GM23248 (cell line): ENCODE measurements around the gene OPTN. TPM values are rescaled to one million over a fixed set of nuclear protein-coding genes. Genes with fewer than 3 reads are reported as not detected.
A peak's percentile ranks its signal among the peaks of the same experiment; 100 is the strongest.

ENCODE experiments used
- DNase-seq: peaks from one replicate; pipeline ENCODE4 v3.0.0-alpha.2; 2015
- H2AFZ ChIP-seq: fragments of 200-600 bp; sonication (generic); 2 replicates; pipeline ENCODE4 v1.6.1; 2016; ENCODE audit warnings: antibody characterized with exemption
- H3F3A ChIP-seq: fragments of 200-600 bp; sonication (generic); 2 replicates; pipeline ENCODE4 v1.6.1; 2016; ENCODE audit warnings: mild to moderate bottlenecking, antibody characterized with exemption, mixed run types; ENCODE audit not compliant: insufficient read depth
- H3K27ac ChIP-seq: fragments of 200-600 bp; sonication (generic); 2 replicates; pipeline ENCODE4 v1.5.1; 2016; ENCODE audit warnings: mild to moderate bottlenecking
- H3K27me3 ChIP-seq: fragments of 200-600 bp; sonication (generic); replicated peaks from 2 replicates; pipeline ENCODE4 v1.6.1; 2016; ENCODE audit warnings: mild to moderate bottlenecking; ENCODE audit not compliant: insufficient read depth
- H3K36me3 ChIP-seq: fragments of 200-600 bp; sonication (generic); 2 replicates; pipeline ENCODE4 v1.6.1; 2016; ENCODE audit warnings: low read depth, mild to moderate bottlenecking
- H3K4me1 ChIP-seq: fragments of 200-600 bp; sonication (generic); 2 replicates; pipeline ENCODE4 v1.6.1; 2016; ENCODE audit warnings: mild to moderate bottlenecking; ENCODE audit not compliant: insufficient read depth
- H3K4me2 ChIP-seq: fragments of 200-600 bp; sonication (generic); one replicate; pipeline ENCODE4 v1.6.1; 2016; ENCODE audit warnings: mild to moderate bottlenecking; ENCODE audit not compliant: unreplicated experiment
- H3K4me3 ChIP-seq: fragments of 200-600 bp; sonication (generic); 2 replicates; pipeline ENCODE4 v1.5.1; 2016; ENCODE audit warnings: mild to moderate bottlenecking
- H3K79me2 ChIP-seq: fragments of 200-600 bp; sonication (generic); 2 replicates; pipeline ENCODE4 v1.6.1; 2016; ENCODE audit warnings: mild to moderate bottlenecking; ENCODE audit not compliant: insufficient read depth
- H3K9ac ChIP-seq: fragments of 200-600 bp; sonication (generic); 2 replicates; pipeline ENCODE4 v1.6.1; 2016; ENCODE audit warnings: mild to moderate bottlenecking
- H3K9me2 ChIP-seq: fragments of 200-600 bp; sonication (generic); 2 replicates; pipeline ENCODE4 v1.6.1; 2016; ENCODE audit warnings: mixed run types, mild to moderate bottlenecking, moderate library complexity; ENCODE audit not compliant: insufficient read depth
- H3K9me3 ChIP-seq: fragments of 200-600 bp; sonication (generic); one replicate; pipeline ENCODE4 v1.6.1; 2017; ENCODE audit warnings: low read depth
- H4K20me1 ChIP-seq: fragments of 200-600 bp; sonication (generic); 2 replicates; pipeline ENCODE4 v1.6.0; 2016; ENCODE audit not compliant: insufficient read depth
- EZH2 ChIP-seq: fragments of 200-600 bp; sonication (generic); IDR thresholded peaks from 2 replicates; pipeline ENCODE4 v1.6.1; 2018; ENCODE audit warnings: antibody characterized with exemption, mild to moderate bottlenecking; ENCODE audit not compliant: insufficient read depth, poor library complexity, severe bottlenecking
- EZH2phosphoT487 ChIP-seq: fragments of 200-600 bp; sonication (generic); IDR thresholded peaks from 2 replicates; pipeline ENCODE4 v1.6.1; 2018; ENCODE audit warnings: antibody characterized with exemption, moderate library complexity, mild to moderate bottlenecking, low read depth; ENCODE audit not compliant: insufficient read depth
- WGBS, 2 experiments: methylation state at CpG; one replicate each; pipeline ENCODE4 v1.1.6; 2015 to 2017; ENCODE audit warnings: low lambda C conversion rate in 2 of 2, low coverage in 1 of 2; ENCODE audit errors: missing lambda C conversion rate in 2 of 2; 5-methylcytosine and 5-hydroxymethylcytosine counted together
- in situ Hi-C: fragments of 300-500 bp; cut with MboI; formaldehyde crosslinking; loops from 2 replicates; pipeline ENCODE4 v1.15.0; 2020
- polyA plus RNA-seq: library from polyadenylated mRNA; unstranded; fragments of >200 nt; fragmentation: Nextera tagmentation; extraction: Ambion mirVana; gene quantifications from 2 replicates; pipeline ENCODE4 v1.2.1, GENCODE V29; 2016
- total RNA-seq: library from RNA; depleted of rRNA; stranded (reverse); fragments of >200 nt; shearing (Covaris generic); gene quantifications from 2 replicates; pipeline ENCODE4 v1.2.3, GENCODE V29; 2014

The OPTN gene
- total and polyA plus RNA-seq, 2 experiments from 2014 or later, result 50.6 to 109 TPM

- no peaks in the 10 kb centered on the region for H3K36me3 ChIP-seq
- no peaks in the 10 kb centered on the region for H3K9me2 ChIP-seq
- WGBS, 2 experiments, result 12 to 15% methylated on average over 5 of the region's 5 CpGs
- no peaks in the 10 kb centered on the region for H3F3A ChIP-seq
- peaks cover 4% of the 10 kb centered on the region; the same call in 1 of the 2 replicates for H3K27me3 ChIP-seq
- no peak overlapping the region for H3K27ac ChIP-seq
- no peak for DNase-seq
- TF ChIP-seq EZH2 (no peak), EZH2phosphoT487 (no peak)
- H3K4me2 ChIP-seq, result no peak overlapping the region
- no peaks in the 10 kb centered on the region for H3K4me1 ChIP-seq
- H3K9ac ChIP-seq, result no peak overlapping the region
- in situ Hi-C loops, result no loop called here
- no peaks in the 10 kb centered on the region for H4K20me1 ChIP-seq
- no peak overlapping the region for H3K4me3 ChIP-seq
- H3K79me2 ChIP-seq, result no peaks in the 10 kb centered on the region
- no peak overlapping the region for H2AFZ ChIP-seq
- no peaks in the 10 kb centered on the region for H3K9me3 ChIP-seq
These were observed 31.9 kb upstream of the OPTN start for GRCh38 chr10:13068071-13068470.

GRCh38 chr10:13068484-13068883 lies 31.5 kb upstream of the OPTN start:
- Histone ChIP-seq H2AFZ (no peak overlapping the region), H3F3A (no peaks in the 10 kb centered on the region), H3K9me3 (no peaks in the 10 kb centered on the region), H3K27me3 (peaks cover 4% of the 10 kb centered on the region; the same call in 1 of the 2 replicates), H3K79me2 (no peaks in the 10 kb centered on the region), H4K20me1 (no peaks in the 10 kb centered on the region), H3K4me3 (no peak overlapping the region), H3K36me3 (no peaks in the 10 kb centered on the region), H3K9me2 (no peaks in the 10 kb centered on the region), H3K9ac (no peak overlapping the region), H3K4me1 (no peaks in the 10 kb centered on the region), H3K27ac (no peak overlapping the region), H3K4me2 (no peak overlapping the region)
- WGBS, 2 experiments, result 85 to 86% methylated on average over 2 of the region's 2 CpGs
- TF ChIP-seq EZH2phosphoT487 (no peak), EZH2 (no peak)
- in situ Hi-C loops, result no loop called here
- DNase-seq, result no peak

- Histone ChIP-seq H3K27ac (no peak overlapping the region), H3K9me3 (no peaks in the 10 kb centered on the region)
- WGBS, 2 experiments, result 91 to 92% methylated on average over 3 of the region's 3 CpGs
These were observed 27.6 kb upstream of the OPTN start for GRCh38 chr10:13072339-13072738.

DNA sequence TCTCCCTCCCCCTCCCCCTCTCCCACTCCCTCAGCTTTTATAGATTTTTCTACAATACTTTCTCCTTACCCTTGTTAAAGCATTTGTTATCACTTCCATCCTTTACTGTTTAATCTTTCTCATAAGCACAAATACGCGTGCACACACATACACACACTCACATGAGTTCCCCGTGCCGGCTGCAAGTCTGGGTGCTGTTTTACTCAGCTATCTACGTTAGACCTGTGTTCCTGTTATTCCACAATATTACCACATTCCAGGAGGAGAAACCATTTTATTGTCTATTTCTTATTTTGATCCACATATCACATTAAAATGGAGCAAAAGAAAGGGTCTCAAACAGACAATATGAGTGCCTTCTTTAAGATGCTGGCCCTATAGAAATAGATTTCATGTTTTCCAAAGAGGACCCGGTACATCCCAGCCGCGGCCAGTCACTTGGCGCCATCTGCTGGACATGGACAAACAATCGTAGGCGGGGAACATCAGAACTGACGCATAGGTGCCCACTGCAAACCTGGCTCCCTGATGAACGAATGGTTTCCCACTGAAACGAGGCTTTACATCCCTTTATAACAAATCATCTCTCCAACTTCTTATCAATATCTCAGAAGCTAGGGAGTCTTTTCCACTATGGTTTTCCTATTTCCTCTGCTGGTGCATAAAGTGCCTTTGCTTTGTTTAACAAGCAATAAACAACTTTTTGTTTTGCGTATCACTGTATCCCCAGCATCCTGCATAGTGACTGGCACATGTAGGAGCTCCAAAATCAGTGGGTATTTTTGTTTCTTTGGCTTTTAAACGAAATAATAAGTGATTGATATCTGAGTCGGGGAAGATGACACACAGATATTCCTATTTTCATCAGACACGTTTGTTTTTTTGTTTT lies 25.2 kb upstream of the OPTN start:
- Histone ChIP-seq H3K9me2 (no peaks in the 10 kb centered on the region), H3K9ac (no peak overlapping the region)
- in situ Hi-C loops, result loop anchor here (25.0 kb wide), 1 partner anchor 813 kb away; no protein-coding TSS in a partner anchor

More at GRCh38 chr10:13072339-13072738, 27.6 kb upstream of the OPTN start:
- Histone ChIP-seq H3K36me3 (no peaks in the 10 kb centered on the region), H3K27me3 (peaks cover 12% of the 10 kb centered on the region; the same call in 1 of the 2 replicates), H3K79me2 (no peaks in the 10 kb centered on the region), H4K20me1 (no peaks in the 10 kb centered on the region), H3K4me3 (no peak overlapping the region), H3K4me1 (no peaks in the 10 kb centered on the region), H2AFZ (no peak overlapping the region), H3K9ac (no peak overlapping the region), H3F3A (no peaks in the 10 kb centered on the region), H3K4me2 (no peak overlapping the region), H3K9me2 (no peaks in the 10 kb centered on the region)
- TF ChIP-seq EZH2phosphoT487 (no peak), EZH2 (no peak)
- in situ Hi-C loops, result no loop called here
- DNase-seq, result no peak

More for the DNA sequence above, 25.2 kb upstream of the OPTN start:
- 18 to 19% methylated on average over 18 of the region's 18 CpGs for WGBS, 2 experiments
- Histone ChIP-seq H4K20me1 (no peaks in the 10 kb centered on the region), H3K27me3 (peaks cover 12% of the 10 kb centered on the region; the same call in 1 of the 2 replicates), H3K36me3 (no peaks in the 10 kb centered on the region), H2AFZ (no peak overlapping the region), H3K27ac (no peak overlapping the region), H3F3A (no peaks in the 10 kb centered on the region), H3K4me3 (no peak overlapping the region), H3K79me2 (no peaks in the 10 kb centered on the region), H3K9me3 (no peaks in the 10 kb centered on the region), H3K4me2 (no peak overlapping the region), H3K4me1 (no peaks in the 10 kb centered on the region)
- peak; percentile 83 for DNase-seq
- no peak for TF ChIP-seq EZH2phosphoT487
- no peak for TF ChIP-seq EZH2
